Prostate gland (tissue), 2 donors: ENCODE results near the gene TAOK1. TPM values are rescaled to one million over a fixed set of nuclear protein-coding genes. Genes with fewer than 3 reads are reported as not detected.
"Not testable (repeated sequence)": the region's sequence is repeated elsewhere in the genome, so short reads cannot be mapped to it uniquely, and the experiment has no call there.

Experiments used
- DNase-seq: peaks from one replicate; pipeline ENCODE4 v3.0.0-alpha.2; 2019; ENCODE audit warnings: low spot score
- H3K27ac ChIP-seq, 2 donors: fragments of 200-600 bp; sonication (generic); 2 replicates each; pipeline ENCODE4 v1.5.1; 2017 to 2019
- H3K27me3 ChIP-seq: fragments of 200-600 bp; sonication (generic); replicated peaks from 2 replicates; pipeline ENCODE4 v1.5.1; 2019; ENCODE audit not compliant: insufficient read depth
- H3K36me3 ChIP-seq, 2 donors: fragments of 200-600 bp; sonication (generic); 1 replicate in 1 of 2; 2 replicates in 1 of 2; pipeline versions ENCODE4 v1.5.1 to v1.8.1; 2017 to 2019
- H3K4me1 ChIP-seq: fragments of 200-600 bp; sonication (generic); replicated peaks from 2 replicates; pipeline ENCODE4 v1.5.1; 2019
- H3K4me3 ChIP-seq, 2 donors: fragments of 200-600 bp; sonication (generic); 2 replicates each; pipeline ENCODE4 v1.5.1; 2017 to 2019
- H3K9me3 ChIP-seq: fragments of 200-600 bp; sonication (generic); 2 replicates; pipeline ENCODE4 v1.5.1; 2017
- POLR2A ChIP-seq: fragments of 450-650 bp; IDR thresholded peaks from one replicate; pipeline ENCODE4 v1.6.1; 2016; ENCODE audit warnings: antibody characterized with exemption, mild to moderate bottlenecking
- POLR2AphosphoS5 ChIP-seq: sonication (generic); formaldehyde crosslinking; IDR thresholded peaks from one replicate; pipeline ENCODE4 v1.6.1; 2017; ENCODE audit warnings: antibody characterized with exemption
- WGBS: methylation state at CpG from one replicate; pipeline ENCODE4 v1.1.5; 2018; 5-methylcytosine and 5-hydroxymethylcytosine counted together
- intact Hi-C: fragments of 100-400 bp; cut with DNase I; formaldehyde crosslinking; loops from one replicate; pipeline ENCODE4 v1.14.2; 2022
- total RNA-seq, 2 donors: library from RNA; depleted of rRNA; stranded (reverse); fragments of >200 nt; gene quantifications; one replicate each; pipeline ENCODE4 v1.1.0, GENCODE V29; 2016
- TF ChIP-seq, protein P1 (sequence below), 4 experiments: fragments of 200-600 bp in 2 of 4; fragments of 450-650 bp in 2 of 4; sonication (generic) in 2 of 4; IDR thresholded peaks; 1 replicate in 3 of 4; 2 replicates in 1 of 4; pipeline ENCODE4 v1.5.1; 2016 to 2019; ENCODE audit warnings: antibody characterized with exemption in 4 of 4, mild to moderate bottlenecking in 2 of 4, moderate library complexity in 2 of 4

The TAOK1 gene
- total RNA-seq, 2 donors from 2014 or later: 27.4 to 80.5 TPM

DNA sequence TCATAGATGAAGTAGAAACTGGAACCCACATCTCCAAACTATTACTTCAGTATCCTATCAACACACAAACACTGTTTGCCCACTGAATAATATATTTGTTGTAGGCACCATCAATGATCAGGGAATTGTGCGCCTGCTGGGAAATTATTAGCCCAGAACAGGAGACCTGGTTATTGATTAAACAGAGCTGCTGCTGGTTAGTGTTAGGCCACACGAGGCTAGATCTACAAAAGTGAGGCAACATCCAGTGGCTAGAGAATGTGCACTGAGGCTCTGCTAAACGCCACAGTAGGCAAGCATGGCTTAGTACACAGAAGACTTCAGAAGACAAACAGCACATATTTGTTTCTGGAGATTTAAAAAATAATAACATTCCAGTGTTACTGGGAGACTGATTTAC is 165.7 kb downstream of the TAOK1 start:
- 62% methylated on average over 3 of the region's 3 CpGs for WGBS
- H3K36me3 ChIP-seq: no peaks in the 10 kb centered on the region
- no peak overlapping the region for H3K4me3 ChIP-seq
- intact Hi-C loops: no loop called here
- no peaks in the 10 kb centered on the region for H3K9me3 ChIP-seq
- H3K4me1 ChIP-seq: no peaks in the 10 kb centered on the region
- H3K27ac ChIP-seq: no peak overlapping the region
- no peak for DNase-seq
- TF ChIP-seq, protein P1, sequence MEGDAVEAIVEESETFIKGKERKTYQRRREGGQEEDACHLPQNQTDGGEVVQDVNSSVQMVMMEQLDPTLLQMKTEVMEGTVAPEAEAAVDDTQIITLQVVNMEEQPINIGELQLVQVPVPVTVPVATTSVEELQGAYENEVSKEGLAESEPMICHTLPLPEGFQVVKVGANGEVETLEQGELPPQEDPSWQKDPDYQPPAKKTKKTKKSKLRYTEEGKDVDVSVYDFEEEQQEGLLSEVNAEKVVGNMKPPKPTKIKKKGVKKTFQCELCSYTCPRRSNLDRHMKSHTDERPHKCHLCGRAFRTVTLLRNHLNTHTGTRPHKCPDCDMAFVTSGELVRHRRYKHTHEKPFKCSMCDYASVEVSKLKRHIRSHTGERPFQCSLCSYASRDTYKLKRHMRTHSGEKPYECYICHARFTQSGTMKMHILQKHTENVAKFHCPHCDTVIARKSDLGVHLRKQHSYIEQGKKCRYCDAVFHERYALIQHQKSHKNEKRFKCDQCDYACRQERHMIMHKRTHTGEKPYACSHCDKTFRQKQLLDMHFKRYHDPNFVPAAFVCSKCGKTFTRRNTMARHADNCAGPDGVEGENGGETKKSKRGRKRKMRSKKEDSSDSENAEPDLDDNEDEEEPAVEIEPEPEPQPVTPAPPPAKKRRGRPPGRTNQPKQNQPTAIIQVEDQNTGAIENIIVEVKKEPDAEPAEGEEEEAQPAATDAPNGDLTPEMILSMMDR (IDR thresholded peaks at IDR 0.05): no peak
- TF ChIP-seq POLR2A (no peak), POLR2AphosphoS5 (no peak)
- no peaks in the 10 kb centered on the region for H3K27me3 ChIP-seq

DNA sequence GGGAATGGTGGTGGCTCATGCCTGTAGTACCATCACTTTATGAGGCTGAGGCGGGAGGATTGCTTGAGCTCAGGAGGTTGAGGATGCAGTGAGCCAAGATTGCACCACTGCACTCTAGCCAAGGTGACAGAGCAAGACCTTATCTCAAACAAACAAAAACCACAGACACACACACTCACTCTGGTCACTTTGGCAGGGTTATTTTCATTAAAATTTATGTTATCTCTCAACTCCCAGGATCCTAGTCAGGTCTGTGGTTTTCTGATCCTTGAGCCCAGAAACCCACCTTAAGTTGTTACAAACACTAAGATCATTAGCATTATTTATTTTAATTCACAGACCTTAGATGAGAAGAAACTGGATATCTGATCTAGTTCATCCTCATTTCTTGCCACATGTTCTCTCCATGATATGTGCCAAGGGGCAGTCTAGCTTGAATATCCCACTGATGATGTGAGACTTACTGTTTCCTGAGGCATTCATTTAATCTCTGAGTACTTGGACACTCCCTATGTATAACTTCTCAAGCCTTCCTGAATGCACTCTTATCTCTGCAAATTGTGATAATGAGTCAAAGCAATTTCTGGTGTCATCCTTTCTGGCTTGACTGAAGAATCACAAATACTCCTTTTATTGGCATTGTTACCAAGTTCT is 167.0 kb downstream of the TAOK1 start:
- Histone ChIP-seq H3K36me3 (no peaks in the 10 kb centered on the region), H3K4me3 (no peak overlapping the region), H3K27ac (no peak overlapping the region), H3K27me3 (no peaks in the 10 kb centered on the region), H3K4me1 (no peaks in the 10 kb centered on the region), H3K9me3 (no peaks in the 10 kb centered on the region)
- 82% methylated on average over 1 of the region's 1 CpG for WGBS
- DNase-seq: no peak
- TF ChIP-seq POLR2AphosphoS5 (no peak), POLR2A (no peak)
- TF ChIP-seq, protein P1 (IDR thresholded peaks at IDR 0.05): no peak
- intact Hi-C loops: no loop called here

DNA sequence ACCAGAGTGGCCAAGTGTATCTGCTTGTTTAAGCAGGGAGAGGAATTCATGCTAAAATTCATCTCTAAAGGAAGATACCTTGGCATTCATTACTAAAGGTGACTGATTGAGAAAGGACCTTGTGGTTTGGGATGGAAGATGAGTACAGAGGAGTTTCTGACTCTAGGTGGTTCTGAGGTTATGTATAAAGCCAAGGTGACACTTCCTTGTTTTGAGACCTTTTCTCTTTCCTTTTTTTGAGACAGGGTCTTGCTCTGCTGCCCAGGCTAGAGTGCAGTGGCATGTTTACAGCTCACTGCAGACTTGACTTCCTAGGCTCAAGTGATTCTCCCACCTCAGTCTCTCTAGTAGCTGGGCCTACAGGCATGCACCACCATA is 167.6 kb downstream of the TAOK1 start:
- Histone ChIP-seq H3K9me3 (no peaks in the 10 kb centered on the region), H3K27ac (no peak overlapping the region), H3K27me3 (no peaks in the 10 kb centered on the region), H3K4me3 (no peak overlapping the region), H3K36me3 (no peaks in the 10 kb centered on the region), H3K4me1 (no peaks in the 10 kb centered on the region)
- no peak for TF ChIP-seq POLR2A
- DNase-seq: no peak
- intact Hi-C loops: no loop called here

DNA sequence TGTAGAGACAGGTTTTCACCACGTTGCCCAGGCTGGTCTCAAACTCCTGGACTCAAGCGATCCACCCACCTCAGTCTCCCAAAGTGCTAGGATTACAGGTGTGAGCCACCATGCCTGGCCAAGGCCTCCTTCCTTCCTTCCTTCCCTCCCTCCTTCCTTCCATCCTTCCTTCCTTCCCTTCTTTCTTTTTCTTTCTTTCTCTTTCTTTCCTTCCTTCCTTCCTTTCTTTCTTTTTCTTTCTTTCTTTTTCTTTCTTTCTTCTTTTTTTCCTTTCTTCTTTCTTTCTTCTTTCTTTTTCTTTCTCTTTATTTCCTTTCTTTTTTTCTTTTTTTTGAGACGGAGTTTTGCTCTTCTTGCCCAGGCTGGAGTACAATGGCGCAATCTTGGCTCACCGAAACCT is 168.0 kb downstream of the TAOK1 start:
- H3K4me1 ChIP-seq, H3K27me3 ChIP-seq, H3K36me3 ChIP-seq, H3K9me3 ChIP-seq, DNase-seq, H3K4me3 ChIP-seq, intact Hi-C loops, H3K27ac ChIP-seq: not testable (repeated sequence)
- 97% methylated on average over 5 of the region's 5 CpGs for WGBS

DNA sequence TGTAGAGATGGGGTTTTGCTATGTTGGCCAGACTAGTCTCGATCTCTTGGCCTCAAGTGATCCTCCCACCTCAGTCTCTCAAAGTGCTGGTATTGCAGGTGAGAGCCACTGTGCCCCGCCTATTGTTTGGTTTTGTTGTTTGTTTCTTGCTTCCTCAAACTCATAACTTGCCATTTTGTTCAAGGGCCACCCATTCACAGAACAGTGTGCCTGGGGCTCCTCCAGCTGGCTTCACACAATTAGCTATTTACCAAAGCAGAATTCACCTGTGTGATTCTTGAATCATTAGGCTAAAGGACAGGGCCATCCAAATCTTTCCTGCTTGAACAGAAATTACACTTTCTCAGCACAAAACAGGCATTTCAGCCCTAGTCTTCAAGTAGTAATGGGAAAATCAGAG is 169.5 kb downstream of the TAOK1 start:
- intact Hi-C loops: no loop called here
- Histone ChIP-seq H3K27me3 (no peaks in the 10 kb centered on the region), H3K4me1 (no peaks in the 10 kb centered on the region), H3K27ac (no peak overlapping the region), H3K9me3 (no peaks in the 10 kb centered on the region), H3K36me3 (no peaks in the 10 kb centered on the region), H3K4me3 (no peak overlapping the region)
- no peak for DNase-seq
- TF ChIP-seq, protein P1 (IDR thresholded peaks at IDR 0.05): no peak
- TF ChIP-seq POLR2A (no peak), POLR2AphosphoS5 (no peak)
- WGBS: 62% methylated on average over 2 of the region's 2 CpGs

DNA sequence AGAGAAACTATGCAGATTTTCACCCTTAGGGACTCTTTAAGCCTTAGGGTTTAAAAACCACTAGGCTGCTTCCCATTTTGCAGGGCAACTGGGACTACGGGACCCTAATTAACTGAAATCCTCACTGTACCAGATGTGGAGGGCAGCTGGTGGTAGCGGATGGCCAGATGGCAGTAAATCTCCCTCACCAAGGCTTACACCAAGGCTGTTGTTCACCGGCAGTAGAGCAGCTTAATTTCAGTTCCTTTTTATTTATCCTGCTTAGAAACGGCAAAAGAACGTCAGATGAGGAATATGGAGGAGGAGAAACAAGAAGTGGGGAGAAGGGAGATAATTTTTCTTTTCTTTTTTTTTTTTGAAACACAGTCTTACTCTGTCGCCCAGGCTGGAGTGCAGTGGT is 170.2 kb downstream of the TAOK1 start:
- WGBS: 82% methylated on average over 6 of the region's 6 CpGs
- no peaks in the 10 kb centered on the region for H3K4me1 ChIP-seq
- DNase-seq: no peak

More for the DNA sequence above, 170.2 kb downstream of the TAOK1 start:
- H3K36me3 ChIP-seq: no peaks in the 10 kb centered on the region
- TF ChIP-seq POLR2AphosphoS5 (no peak), POLR2A (no peak)
- TF ChIP-seq, protein P1 (IDR thresholded peaks at IDR 0.05): no peak
- H3K27me3 ChIP-seq: no peaks in the 10 kb centered on the region
- no peak overlapping the region for H3K27ac ChIP-seq
- intact Hi-C loops: no loop called here
- H3K9me3 ChIP-seq: no peaks in the 10 kb centered on the region
- H3K4me3 ChIP-seq: no peak overlapping the region
